Adrenal gland (tissue), 12 donors: Measurements from ENCODE around the gene NR1H2. TPM values are rescaled to one million over a fixed set of nuclear protein-coding genes. Genes with fewer than 3 reads are reported as not detected.
A peak's percentile ranks its signal among the peaks of the same experiment; 100 is the strongest.

Experiments used
- DNase-seq, 7 donors: peaks; one replicate each; pipeline ENCODE4 v3.0.0-alpha.2; 2019 to 2020
- H3K27ac ChIP-seq, 5 donors: fragments of 200-600 bp; sonication (generic) in 4 of 5; 1 replicate in 3 of 5; 2 replicates in 2 of 5; pipeline versions ENCODE4 v1.5.1 to v1.8.0; 2016 to 2020; ENCODE audit warnings: mild to moderate bottlenecking in 1 of 5
- H3K27me3 ChIP-seq: fragments of 200-600 bp; 2 replicates; pipeline ENCODE4 v1.8.0; 2021
- H3K36me3 ChIP-seq, 2 donors: fragments of 200-600 bp; replicated peaks in 1 of 2; 1 replicate in 1 of 2; 2 replicates in 1 of 2; pipeline versions ENCODE4 v1.5.1 to v1.8.0; 2018 to 2022
- H3K4me1 ChIP-seq, 2 donors: fragments of 200-600 bp; replicated peaks in 1 of 2; 1 replicate in 1 of 2; 2 replicates in 1 of 2; pipeline versions ENCODE4 v1.5.1 to v1.8.0; 2018 to 2021
- H3K4me3 ChIP-seq, 4 donors: fragments of 200-600 bp; sonication (generic) in 3 of 4; one replicate each; pipeline ENCODE4 v1.5.1; 2016 to 2018
- H3K9me3 ChIP-seq, 3 donors: fragments of 200-600 bp; sonication (generic) in 1 of 3; replicated peaks in 1 of 3; 1 replicate in 2 of 3; 2 replicates in 1 of 3; pipeline versions ENCODE4 v1.5.1 to v1.8.0; 2016 to 2021
- CTCF ChIP-seq, 6 experiments: fragments of 450-650 bp in 4 of 6; fragments of 200-600 bp in 2 of 6; sonication (generic) in 1 of 6; IDR thresholded peaks; 1 replicate in 5 of 6; 2 replicates in 1 of 6; pipeline versions ENCODE4 v1.5.1 to v1.8.0; 2016 to 2021; ENCODE audit warnings: antibody characterized with exemption in 6 of 6, mild to moderate bottlenecking in 2 of 6, moderate library complexity in 1 of 6
- POLR2A ChIP-seq, 2 donors: fragments of 450-650 bp; IDR thresholded peaks; one replicate each; pipeline ENCODE4 v1.6.1; 2017; ENCODE audit warnings: antibody characterized with exemption in 2 of 2, mild to moderate bottlenecking in 2 of 2, moderate library complexity in 1 of 2
- WGBS, 4 donors: extraction: QIAGEN DNeasy Blood & Tissue Kit in 2 of 4; methylation state at CpG; one replicate each; pipeline versions ENCODE4 v1.1.5 to v1.1.7; 2013 to 2017; 5-methylcytosine and 5-hydroxymethylcytosine counted together
- intact Hi-C, 2 donors: fragments of 100-400 bp; cut with DNase I; formaldehyde crosslinking; loops; one replicate each; pipeline versions ENCODE4 v1.14.1 to v1.15.0; 2022 to 2023
- polyA plus RNA-seq, 3 donors: library from polyadenylated mRNA; stranded (reverse); fragments of 200-250 nt in 2 of 3; fragments of 350-450 nt in 1 of 3; fragmentation: Illumina TruSeq in 1 of 3; extraction: RNeasy Lipid Tissue Mini Kit (QIAGEN cat#74804) in 1 of 3; gene quantifications; one replicate each; pipeline ENCODE4 v1.2.3, GENCODE V29; 2013 to 2014
- total RNA-seq, 9 donors: library from RNA; depleted of rRNA in 4 of 9; stranded (reverse); fragments of >200 nt in 4 of 9; fragments of 120-200 nt in 1 of 9; fragmentation: NEBNext Ultra II Directional in 1 of 9; extraction: Animal tissue kit (Norgen Biotek cat#: 25700) in 1 of 9; gene quantifications; one replicate each; pipeline versions ENCODE4 v1.1.0 to v1.2.4, GENCODE V29; 2013 to 2023
- donor health status: healthy with polysubstance abuse.
- donor health status: Bipolar disorder and iron deficiency.
- donor health status: DM: yes; HTN: yes; CAD: no.
- donor health status: DM: no; HTN: no; CAD: no.
- donor health status: DM: no; HTN: no; CAD: no.
- donor health status: DM: yes; HTN: yes; CAD: no.

NR1H2 gene
- total and polyA plus RNA-seq, 12 donors: 16.5 to 148 (median 99.3) TPM

GRCh38 chr19:50414864-50415660 is 38.8 kb downstream of the NR1H2 start:
- Histone ChIP-seq H3K27me3 (peaks cover 25% of the 10 kb centered on the region), H3K4me3 (no peak overlapping the region), H3K4me1 (no peaks in the 10 kb centered on the region), H3K9me3 (no peaks in the 10 kb centered on the region), H3K36me3 (no peaks in the 10 kb centered on the region), H3K27ac (no peak overlapping the region)
- WGBS, 4 donors: 45 to 81% (median 57%) methylated on average over 12 to 37 of the region's 37 CpGs
- intact Hi-C loops: loop anchor here (2.0 to 5.0 kb wide), 2 partner anchors 48 kb away; partner anchors contain the start of gene NAPSA (in 1 of the 2)
- peak; percentile 60 to 86 (median 76) for DNase-seq
- peak; percentile 74 to 92 (median 82) for TF ChIP-seq CTCF (IDR thresholded peaks at IDR 0.05)
- TF ChIP-seq POLR2A (IDR thresholded peaks at IDR 0.05): no peak

GRCh38 chr19:50415661-50416033 is 39.4 kb downstream of the NR1H2 start:
- DNase-seq: peak in 1 of 7 donors; percentile 42
- peaks cover 27% of the 10 kb centered on the region for H3K27me3 ChIP-seq
- no peak overlapping the region for H3K4me3 ChIP-seq
- H3K9me3 ChIP-seq: no peaks in the 10 kb centered on the region
- no peaks in the 10 kb centered on the region for H3K4me1 ChIP-seq
- WGBS, 4 donors: 60 to 96% (median 80%) methylated on average over 1 to 22 of the region's 22 CpGs
- no peaks in the 10 kb centered on the region for H3K36me3 ChIP-seq
- intact Hi-C loops: loop anchor here (2.0 to 5.0 kb wide), 2 partner anchors 48 to 49 kb away; partner anchors contain the start of gene NAPSA (in 1 of the 2)
- TF ChIP-seq CTCF (IDR thresholded peaks at IDR 0.05) (no peak), POLR2A (IDR thresholded peaks at IDR 0.05) (no peak)
- H3K27ac ChIP-seq: no peak overlapping the region

GRCh38 chr19:50416034-50416977 is 40.0 kb downstream of the NR1H2 start:
- no peak for DNase-seq
- no peaks in the 10 kb centered on the region for H3K9me3 ChIP-seq
- H3K36me3 ChIP-seq: no peaks in the 10 kb centered on the region
- intact Hi-C loops: loop anchor here in 1 of 2 donors (5.0 kb wide), 1 partner anchor 49 kb away; the partner anchor contains the start of gene NAPSA
- TF ChIP-seq POLR2A (IDR thresholded peaks at IDR 0.05) (no peak), CTCF (IDR thresholded peaks at IDR 0.05) (no peak)
- peaks cover 30% of the 10 kb centered on the region for H3K27me3 ChIP-seq
- no peak overlapping the region for H3K4me3 ChIP-seq
- no peak overlapping the region for H3K27ac ChIP-seq
- no peaks in the 10 kb centered on the region for H3K4me1 ChIP-seq
- 88 to 89% (median 89%) methylated on average over 10 to 35 of the region's 35 CpGs for WGBS, 4 donors
